Measurements from ENCODE around the gene USH1G. TPM values are rescaled to one million over a fixed set of nuclear protein-coding genes. Genes with fewer than 3 reads are reported as not detected.

Gene USH1G
- total RNA-seq, result not detected in 2 replicates

GRCh38 chr17:74922694-74923537 lies at the start of gene USH1G:
TSS of gene USH1G (minus strand) at chr17:74923255. CDS start at chr17:74923073, 182 bp downstream.

GRCh38 chr17:74972107-74972972 lies 49.3 kb upstream of the USH1G start, which contains the start of gene HID1:
TSS of gene HID1 (minus strand) at chr17:74972759. CDS start at chr17:74972656, 103 bp downstream.

GRCh38 chr17:74935585-74936469 lies 12.8 kb upstream of the USH1G start, which contains the start of gene OTOP3:
TSS of gene OTOP3 (plus strand) at chr17:74935898. CDS start at chr17:74935922, 24 bp downstream.

GRCh38 chr17:74924250-74924948 lies 1.3 kb upstream of the USH1G start, which contains the start of gene OTOP2:
TSS of gene OTOP2 (plus strand) at chr17:74924273. CDS start at chr17:74924633, 360 bp downstream.

GRCh38 chr17:74892974-74893911 lies 29.8 kb downstream of the USH1G start, which contains the start of gene FADS6:
TSS of gene FADS6 (minus strand) at chr17:74893633. CDS start at chr17:74893595, 38 bp downstream.

GRCh38 chr17:74872313-74873036 lies 50.6 kb downstream of the USH1G start, which contains the start of gene FDXR:
TSS of gene FDXR (minus strand) at chr17:74872994. CDS start at chr17:74872944, 50 bp downstream.

Other genes starting within 250 kb of the USH1G start
- not detected in 2 replicates for gene CD300LF, start 210.3 kb downstream of the USH1G start, total RNA-seq
- gene RAB37, start 186.0 kb downstream of the USH1G start, total RNA-seq, result 0.06 and 0.10 TPM in 2 replicates
- gene NHERF1, start 174.6 kb downstream of the USH1G start, total RNA-seq, result 10.9 and 13.9 TPM in 2 replicates
- gene NAT9, start 146.9 kb downstream of the USH1G start, total RNA-seq, result 20.5 and 23.5 TPM in 2 replicates
- gene GRIN2C, start 63.4 kb downstream of the USH1G start, total RNA-seq, result under 0.01 TPM in 1 of 2 replicates, not detected in the other
- 19.4 and 20.9 TPM in 2 replicates for gene FDXR, start 50.3 kb downstream of the USH1G start, total RNA-seq
- not detected in 2 replicates for gene FADS6, start 29.6 kb downstream of the USH1G start, total RNA-seq
- not detected in 2 replicates for gene OTOP2, start 1.0 kb upstream of the USH1G start, total RNA-seq
- not detected in 2 replicates for gene OTOP3, start 12.6 kb upstream of the USH1G start, total RNA-seq
- gene HID1, start 49.5 kb upstream of the USH1G start, total RNA-seq, result 1.3 TPM in 1 of 2 replicates, not detected in the other
- 14.0 and 15.0 TPM in 2 replicates for gene CDR2L, start 64.4 kb upstream of the USH1G start, total RNA-seq
- 36.5 and 42.3 TPM in 2 replicates for gene MRPL58, start 89.4 kb upstream of the USH1G start, total RNA-seq
- gene ATP5PD, start 123.7 kb upstream of the USH1G start, total RNA-seq, result 236 and 284 TPM in 2 replicates
- gene KCTD2, start 124.0 kb upstream of the USH1G start, total RNA-seq, result 18.2 and 20.5 TPM in 2 replicates
- 2.8 and 4.2 TPM in 2 replicates for gene SLC16A5, start 164.7 kb upstream of the USH1G start, total RNA-seq
- 3.8 and 3.9 TPM in 2 replicates for gene ARMC7, start 186.7 kb upstream of the USH1G start, total RNA-seq
- 43.7 and 60.3 TPM in 2 replicates for gene NT5C, start 208.5 kb upstream of the USH1G start, total RNA-seq
- 44.3 and 57.8 TPM in 2 replicates for gene JPT1, start 231.3 kb upstream of the USH1G start, total RNA-seq